GM10248 (cell line): ENCODE data around the gene TLE5.

Experiments used
- CTCF ChIA-PET: fragments of 300-600 bp; sonication (Branson Sonifier 250); formaldehyde crosslinking; extraction: SDS; loops from one replicate; lab custom pipeline; 2021; ENCODE audit warnings: antibody characterized with exemption; lab: Yijun Ruan, JAX
- POLR2A ChIA-PET: fragments of 350-650 bp; sonication (Branson Sonifier 250); formaldehyde crosslinking; extraction: SDS; loops from one replicate; lab custom pipeline; 2020; ENCODE audit warnings: antibody characterized with exemption; lab: Yijun Ruan, JAX
- DNase-seq: peaks from one replicate; pipeline ENCODE4 v3.0.0; 2012; ENCODE audit errors: extremely low spot score
- CTCF ChIP-seq: IDR thresholded peaks from 2 replicates; pipeline ENCODE4 v1.5.1; 2012; ENCODE audit warnings: mild to moderate bottlenecking, low read depth; ENCODE audit errors: extremely low read depth, missing control alignments, control extremely low read depth

TLE5 gene

GRCh38 chr19:3036119-3036976 lies 25.9 kb downstream of the TLE5 start:
- CTCF ChIA-PET, result interaction anchor here (0.9 to 3.9 kb wide), 19 partner anchors 10 to 127 kb away, joined by 3 to 19 read pairs (median 4); partner anchors contain the start of gene TLE6
- TF ChIP-seq CTCF, result no peak
- DNase-seq, result peak; percentile 90
- POLR2A ChIA-PET, result interaction anchor here (0.5 to 1.3 kb wide), 5 partner anchors 12 to 619 kb away, joined by 3 to 6 read pairs (median 5); partner anchors contain the start of gene GADD45B

GRCh38 chr19:3035542-3036118 lies 26.7 kb downstream of the TLE5 start:
- no peak for TF ChIP-seq CTCF
- DNase-seq, result peak; percentile 100
- POLR2A ChIA-PET, result interaction anchor here (0.6 to 1.3 kb wide), 5 partner anchors 12 to 559 kb away, joined by 3 to 6 read pairs (median 4); partner anchors contain the start of gene GADD45B
- CTCF ChIA-PET, result interaction anchor here (0.9 to 3.9 kb wide), 17 partner anchors 10 to 90 kb away, joined by 3 to 19 read pairs (median 4); partner anchors contain the start of gene TLE6

GRCh38 chr19:3034656-3035541 lies 27.4 kb downstream of the TLE5 start:
- ChIA-PET CTCF (interaction anchor here (0.9 to 3.9 kb wide), 14 partner anchors 11 to 91 kb away, joined by 3 to 19 read pairs (median 4); partner anchors contain the start of gene TLE6), POLR2A (interaction anchor here (0.7 to 1.3 kb wide), 3 partner anchors 18 to 90 kb away, joined by 3 to 6 read pairs (median 3); no protein-coding TSS in a partner anchor)
- DNase-seq, result no peak
- TF ChIP-seq CTCF, result no peak

- TF ChIP-seq CTCF, result no peak
- no peak for DNase-seq
- CTCF ChIA-PET, result interaction anchor here (3.4 kb wide), 1 partner anchor 12 kb away, joined by 11 read pairs; no protein-coding TSS in a partner anchor
- POLR2A ChIA-PET, result no interaction called here
These were observed 28.0 kb downstream of the TLE5 start for GRCh38 chr19:3034406-3034655.

GRCh38 chr19:3033595-3034405 lies 28.5 kb downstream of the TLE5 start:
- ChIA-PET CTCF (interaction anchor here (3.4 kb wide), 1 partner anchor 12 kb away, joined by 11 read pairs; no protein-coding TSS in a partner anchor), POLR2A (no interaction called here)
- DNase-seq, result no peak

More at GRCh38 chr19:3033595-3034405, 28.5 kb downstream of the TLE5 start:
- no peak for TF ChIP-seq CTCF
